Lung microvascular endothelial cell (primary cell): ENCODE data around the gene LRPAP1. TPM values are rescaled to one million over a fixed set of nuclear protein-coding genes. Genes with fewer than 3 reads are reported as not detected.
"Not testable (repeated sequence)": the region's sequence is repeated elsewhere in the genome, so short reads cannot be mapped to it uniquely, and the experiment has no call there.

Source experiments
- DNase-seq, 2 donors: peaks; one replicate each; pipeline versions ENCODE4 v3.0.0 to v3.0.0-alpha.2; 2010; ENCODE audit warnings: low read depth in 2 of 2
- total RNA-seq: library from RNA; depleted of rRNA; stranded (reverse); fragments of >200 nt; gene quantifications from 2 replicates; pipeline ENCODE4 v1.2.1, GENCODE V29; 2014

Gene LRPAP1
- total RNA-seq, 1 donor from 2014 or later: 31.9 TPM

- no peak for DNase-seq
Measured at GRCh38 chr4:3462790-3463415, 69.3 kb downstream of the LRPAP1 start, which contains the start of gene DOK7. Gene DOK7, plus strand, starts transcription at chr4:3463306. Its CDS starts 70 bp downstream, at chr4:3463376.

- no peak for DNase-seq
Measured at GRCh38 chr4:3462321-3462789, 69.9 kb downstream of the LRPAP1 start.

- no peak for DNase-seq
Measured at GRCh38 chr4:3461515-3462291, 70.5 kb downstream of the LRPAP1 start.

DNA sequence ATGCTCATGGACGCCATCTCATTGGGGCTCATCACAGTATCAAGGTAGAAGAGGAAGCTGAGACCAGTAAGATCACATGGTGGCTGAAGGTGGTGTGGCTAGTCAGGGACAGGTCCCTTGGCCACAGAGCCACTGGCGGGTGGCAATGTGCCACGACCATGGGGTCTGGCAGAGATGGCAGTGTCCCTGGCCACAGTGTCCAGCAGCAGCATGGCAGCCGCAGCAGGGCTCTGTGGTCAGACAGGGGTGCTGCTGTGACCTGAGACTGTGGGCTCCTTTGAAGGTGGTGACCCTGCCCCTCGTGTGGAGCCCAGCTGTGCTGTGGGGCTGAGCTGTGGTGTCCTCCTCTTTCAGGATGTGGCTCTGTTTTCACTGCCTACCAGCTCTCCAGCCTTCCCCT, 71.3 kb downstream of the LRPAP1 start:
- DNase-seq: no peak

- DNase-seq: not testable (repeated sequence)
Measured at GRCh38 chr4:3459156-3459555, 73.1 kb downstream of the LRPAP1 start.

DNA sequence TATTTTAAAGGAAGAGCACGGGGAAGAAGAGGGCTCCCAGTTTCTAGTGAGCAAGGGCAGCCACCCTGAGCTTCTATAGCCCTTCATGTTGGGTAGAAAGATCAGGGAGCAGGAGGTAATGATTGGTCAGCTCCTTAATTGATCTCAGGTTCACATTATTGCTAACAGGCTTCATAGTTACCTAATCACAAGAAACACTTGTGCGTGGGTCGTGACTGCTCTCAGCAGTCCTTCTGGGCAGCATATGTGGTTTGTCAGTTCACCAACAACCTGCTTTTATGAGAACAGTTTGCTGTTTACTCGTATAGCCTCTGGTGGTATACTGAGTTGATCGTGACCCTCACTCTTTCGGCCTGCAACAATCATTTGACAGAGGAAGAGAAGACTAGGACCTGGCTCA, 73.9 kb downstream of the LRPAP1 start:
- DNase-seq: no peak

GRCh38 chr4:3455596-3455995, 76.6 kb downstream of the LRPAP1 start:
- DNase-seq: not testable (repeated sequence)

Other genes starting within 250 kb of the LRPAP1 start
- gene RGS12, start 239.4 kb downstream of the LRPAP1 start, total RNA-seq: 29.0 and 33.7 TPM in 2 replicates
- gene HGFAC, start 90.5 kb downstream of the LRPAP1 start, total RNA-seq: 0.20 TPM in 1 of 2 replicates, not detected in the other
- not detected in 2 replicates for gene DOK7, start 69.1 kb downstream of the LRPAP1 start, total RNA-seq
- gene ADRA2C, start 234.0 kb upstream of the LRPAP1 start, total RNA-seq: under 0.01 TPM in 2 replicates